ENCODE measurements around the gene OTUD3. TPM values are rescaled to one million over a fixed set of nuclear protein-coding genes. Genes with fewer than 3 reads are reported as not detected.
"Not testable (repeated sequence)": the region's sequence is repeated elsewhere in the genome, so short reads cannot be mapped to it uniquely, and the experiment has no call there.

The OTUD3 gene
- polyA plus RNA-seq, 1 of the 3 experiments (the other 2 are of a cell fraction) = 2.6 TPM

GRCh38 chr1:19866029-19866428, 16.2 kb upstream of the OTUD3 start:
- Histone ChIP-seq H4K20me1 (ENCODE audit: insufficient read depth) (no peaks in the 10 kb centered on the region), H3K9ac (no peak overlapping the region), H3K9me2 (no peaks in the 10 kb centered on the region), H3K4me1 (ENCODE audit: control insufficient read depth in 1 of 2, insufficient read depth in 2 of 2, low read depth in 1 of 2, low read length in 1 of 2) (no peaks in the 10 kb centered on the region; a peak in 2 of 4 replicates), H3K4me3 (ENCODE audit: low read depth in 2 of 2, low read length in 1 of 2) (no peak overlapping the region), H3F3A (replicated peaks; ENCODE audit: insufficient read depth) (no peaks in the 10 kb centered on the region), H3K9me3 (no peaks in the 10 kb centered on the region), H2AFZ (ENCODE audit: low read depth) (no peak overlapping the region), H3K27me3 (ENCODE audit: insufficient read depth) (no peaks in the 10 kb centered on the region), H3K27ac (ENCODE audit: low read depth in 2 of 2, low read length in 1 of 2) (no peak overlapping the region), H3K36me3 (replicated peaks in 1 of 2; ENCODE audit: control insufficient read depth in 1 of 2, insufficient read depth in 2 of 2, low read length in 1 of 2) (no peaks in the 10 kb centered on the region), H3K4me2 (no peak overlapping the region), H3K79me2 (ENCODE audit: insufficient read depth) (no peaks in the 10 kb centered on the region)
- POLR2A ChIA-PET = no interaction called here
- CTCF ChIA-PET = interaction anchor here (0.8 kb wide), 1 partner anchor 11 kb away, joined by 3 read pairs; no protein-coding TSS in a partner anchor
- no peak for DNase-seq
- TF ChIP-seq, protein P1, sequence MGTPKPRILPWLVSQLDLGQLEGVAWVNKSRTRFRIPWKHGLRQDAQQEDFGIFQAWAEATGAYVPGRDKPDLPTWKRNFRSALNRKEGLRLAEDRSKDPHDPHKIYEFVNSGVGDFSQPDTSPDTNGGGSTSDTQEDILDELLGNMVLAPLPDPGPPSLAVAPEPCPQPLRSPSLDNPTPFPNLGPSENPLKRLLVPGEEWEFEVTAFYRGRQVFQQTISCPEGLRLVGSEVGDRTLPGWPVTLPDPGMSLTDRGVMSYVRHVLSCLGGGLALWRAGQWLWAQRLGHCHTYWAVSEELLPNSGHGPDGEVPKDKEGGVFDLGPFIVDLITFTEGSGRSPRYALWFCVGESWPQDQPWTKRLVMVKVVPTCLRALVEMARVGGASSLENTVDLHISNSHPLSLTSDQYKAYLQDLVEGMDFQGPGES (IDR thresholded peaks at IDR 0.05; ENCODE audit: low read depth, low read length) = no peak
- WGBS (ENCODE audit: low lambda C conversion rate) = 0% methylated on average over 1 of the region's 1 CpG

DNA sequence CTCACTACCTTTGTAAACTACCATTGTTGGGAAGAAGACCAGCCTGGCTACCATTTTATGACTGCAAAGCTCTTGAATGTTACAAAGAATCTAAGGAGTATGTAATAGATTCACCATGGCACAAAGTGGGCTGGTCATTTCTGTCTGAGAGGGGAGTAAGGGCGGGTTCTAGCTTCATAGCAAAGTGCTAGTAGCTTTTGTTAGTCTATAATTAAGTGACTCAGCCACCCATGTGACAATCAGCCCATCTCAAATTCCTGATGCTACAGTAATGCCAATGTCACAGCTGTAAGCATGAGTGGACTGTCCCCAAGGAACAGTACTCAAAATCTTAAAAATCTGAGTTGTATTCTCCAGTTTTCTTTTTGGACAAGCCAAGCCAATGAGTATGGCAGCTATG, 15.4 kb upstream of the OTUD3 start:
- Histone ChIP-seq H3F3A (replicated peaks; ENCODE audit: insufficient read depth) (no peaks in the 10 kb centered on the region), H3K79me2 (ENCODE audit: insufficient read depth) (no peaks in the 10 kb centered on the region), H3K36me3 (replicated peaks in 1 of 2; ENCODE audit: control insufficient read depth in 1 of 2, insufficient read depth in 2 of 2, low read length in 1 of 2) (no peaks in the 10 kb centered on the region), H3K9ac (no peak overlapping the region), H3K9me3 (no peaks in the 10 kb centered on the region), H3K9me2 (no peaks in the 10 kb centered on the region), H3K27me3 (ENCODE audit: insufficient read depth) (no peaks in the 10 kb centered on the region), H3K4me2 (no peak overlapping the region), H3K27ac (ENCODE audit: low read depth in 2 of 2, low read length in 1 of 2) (no peak overlapping the region), H3K4me1 (ENCODE audit: control insufficient read depth in 1 of 2, insufficient read depth in 2 of 2, low read depth in 1 of 2, low read length in 1 of 2) (no peaks in the 10 kb centered on the region; a peak in 1 of 4 replicates), H4K20me1 (ENCODE audit: insufficient read depth) (no peaks in the 10 kb centered on the region), H2AFZ (ENCODE audit: low read depth) (no peak overlapping the region), H3K4me3 (ENCODE audit: low read depth in 2 of 2, low read length in 1 of 2) (no peak overlapping the region)
- no peak for DNase-seq
- POLR2A ChIA-PET = no interaction called here
- TF ChIP-seq POLR2AphosphoS5 (IDR thresholded peaks at IDR 0.05; ENCODE audit: low read depth, low read length) (no peak), RXRA (IDR thresholded peaks at IDR 0.05; ENCODE audit: borderline replicate concordance, low read depth) (no peak), FOXJ3 (CRISPR knock-in tag; IDR thresholded peaks at IDR 0.05) (no peak), EZH2phosphoT487 (IDR thresholded peaks at IDR 0.05; ENCODE audit: borderline replicate concordance, low read depth) (no peak), TAF1 (IDR thresholded peaks at IDR 0.05; ENCODE audit: borderline replicate concordance, low read depth, low read length) (no peak), YY1 (IDR thresholded peaks at IDR 0.05; ENCODE audit: low read depth) (no peak), USF2 (IDR thresholded peaks at IDR 0.05; ENCODE audit: borderline replicate concordance, low read depth, low read length) (no peak), TCF12 (IDR thresholded peaks at IDR 0.05) (no peak), RAD21 (IDR thresholded peaks at IDR 0.05; ENCODE audit: low read length) (no peak)
- TF ChIP-seq, protein P2, sequence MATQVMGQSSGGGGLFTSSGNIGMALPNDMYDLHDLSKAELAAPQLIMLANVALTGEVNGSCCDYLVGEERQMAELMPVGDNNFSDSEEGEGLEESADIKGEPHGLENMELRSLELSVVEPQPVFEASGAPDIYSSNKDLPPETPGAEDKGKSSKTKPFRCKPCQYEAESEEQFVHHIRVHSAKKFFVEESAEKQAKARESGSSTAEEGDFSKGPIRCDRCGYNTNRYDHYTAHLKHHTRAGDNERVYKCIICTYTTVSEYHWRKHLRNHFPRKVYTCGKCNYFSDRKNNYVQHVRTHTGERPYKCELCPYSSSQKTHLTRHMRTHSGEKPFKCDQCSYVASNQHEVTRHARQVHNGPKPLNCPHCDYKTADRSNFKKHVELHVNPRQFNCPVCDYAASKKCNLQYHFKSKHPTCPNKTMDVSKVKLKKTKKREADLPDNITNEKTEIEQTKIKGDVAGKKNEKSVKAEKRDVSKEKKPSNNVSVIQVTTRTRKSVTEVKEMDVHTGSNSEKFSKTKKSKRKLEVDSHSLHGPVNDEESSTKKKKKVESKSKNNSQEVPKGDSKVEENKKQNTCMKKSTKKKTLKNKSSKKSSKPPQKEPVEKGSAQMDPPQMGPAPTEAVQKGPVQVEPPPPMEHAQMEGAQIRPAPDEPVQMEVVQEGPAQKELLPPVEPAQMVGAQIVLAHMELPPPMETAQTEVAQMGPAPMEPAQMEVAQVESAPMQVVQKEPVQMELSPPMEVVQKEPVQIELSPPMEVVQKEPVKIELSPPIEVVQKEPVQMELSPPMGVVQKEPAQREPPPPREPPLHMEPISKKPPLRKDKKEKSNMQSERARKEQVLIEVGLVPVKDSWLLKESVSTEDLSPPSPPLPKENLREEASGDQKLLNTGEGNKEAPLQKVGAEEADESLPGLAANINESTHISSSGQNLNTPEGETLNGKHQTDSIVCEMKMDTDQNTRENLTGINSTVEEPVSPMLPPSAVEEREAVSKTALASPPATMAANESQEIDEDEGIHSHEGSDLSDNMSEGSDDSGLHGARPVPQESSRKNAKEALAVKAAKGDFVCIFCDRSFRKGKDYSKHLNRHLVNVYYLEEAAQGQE (IDR thresholded peaks at IDR 0.05; ENCODE audit: low read depth, low read length) = no peak
- TF ChIP-seq, protein P3, sequence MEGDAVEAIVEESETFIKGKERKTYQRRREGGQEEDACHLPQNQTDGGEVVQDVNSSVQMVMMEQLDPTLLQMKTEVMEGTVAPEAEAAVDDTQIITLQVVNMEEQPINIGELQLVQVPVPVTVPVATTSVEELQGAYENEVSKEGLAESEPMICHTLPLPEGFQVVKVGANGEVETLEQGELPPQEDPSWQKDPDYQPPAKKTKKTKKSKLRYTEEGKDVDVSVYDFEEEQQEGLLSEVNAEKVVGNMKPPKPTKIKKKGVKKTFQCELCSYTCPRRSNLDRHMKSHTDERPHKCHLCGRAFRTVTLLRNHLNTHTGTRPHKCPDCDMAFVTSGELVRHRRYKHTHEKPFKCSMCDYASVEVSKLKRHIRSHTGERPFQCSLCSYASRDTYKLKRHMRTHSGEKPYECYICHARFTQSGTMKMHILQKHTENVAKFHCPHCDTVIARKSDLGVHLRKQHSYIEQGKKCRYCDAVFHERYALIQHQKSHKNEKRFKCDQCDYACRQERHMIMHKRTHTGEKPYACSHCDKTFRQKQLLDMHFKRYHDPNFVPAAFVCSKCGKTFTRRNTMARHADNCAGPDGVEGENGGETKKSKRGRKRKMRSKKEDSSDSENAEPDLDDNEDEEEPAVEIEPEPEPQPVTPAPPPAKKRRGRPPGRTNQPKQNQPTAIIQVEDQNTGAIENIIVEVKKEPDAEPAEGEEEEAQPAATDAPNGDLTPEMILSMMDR (IDR thresholded peaks at IDR 0.05) = no peak
- TF ChIP-seq, protein P1 (IDR thresholded peaks at IDR 0.05; ENCODE audit: low read depth, low read length) = no peak
- CTCF ChIA-PET = interaction anchor here (1.4 kb wide), 1 partner anchor 205 kb away, joined by 4 read pairs; no protein-coding TSS in a partner anchor
- 42% methylated on average over 1 of the region's 1 CpG for WGBS (ENCODE audit: low lambda C conversion rate)

DNA sequence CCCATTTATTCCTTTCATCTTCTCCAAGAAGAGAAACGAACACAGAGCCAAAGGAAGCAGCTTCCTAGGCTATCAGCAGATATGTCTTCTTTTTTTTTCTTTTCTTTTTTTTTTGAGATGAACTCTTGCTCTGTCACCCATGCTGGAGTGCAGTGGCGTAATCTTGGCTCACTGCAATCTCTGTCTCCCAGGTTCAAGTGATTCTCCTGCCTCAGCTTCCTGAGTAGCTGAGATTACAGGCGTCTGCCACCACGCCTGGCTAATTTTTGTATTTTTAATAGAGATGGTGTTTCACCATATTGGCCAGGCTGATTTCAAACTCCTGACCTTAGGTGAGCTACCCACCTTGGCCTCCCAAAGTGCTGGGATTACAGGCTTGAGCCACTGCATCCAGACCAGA, 13.6 kb upstream of the OTUD3 start:
- H3K9me3 ChIP-seq; H3K27ac ChIP-seq (ENCODE audit: low read depth in 2 of 2, low read length in 1 of 2); H3K9me2 ChIP-seq; H3K36me3 ChIP-seq (replicated peaks in 1 of 2; ENCODE audit: control insufficient read depth in 1 of 2, insufficient read depth in 2 of 2, low read length in 1 of 2); H3K4me1 ChIP-seq (ENCODE audit: control insufficient read depth in 1 of 2, insufficient read depth in 2 of 2, low read depth in 1 of 2, low read length in 1 of 2); H3K9ac ChIP-seq; DNase-seq; H2AFZ ChIP-seq (ENCODE audit: low read depth); H3K4me3 ChIP-seq (ENCODE audit: low read depth in 2 of 2, low read length in 1 of 2); H3K27me3 ChIP-seq (ENCODE audit: insufficient read depth); POLR2A ChIA-PET; H4K20me1 ChIP-seq (ENCODE audit: insufficient read depth); H3K4me2 ChIP-seq; H3K79me2 ChIP-seq (ENCODE audit: insufficient read depth); H3F3A ChIP-seq (replicated peaks; ENCODE audit: insufficient read depth): not testable (repeated sequence)
- 58% methylated on average over 4 of the region's 4 CpGs for WGBS (ENCODE audit: low lambda C conversion rate)
- CTCF ChIA-PET = interaction anchor here (1.8 to 3.1 kb wide), 2 partner anchors 8 to 14 kb away, joined by 4 to 19 read pairs; partner anchors contain the start of gene OTUD3

Measured in SK-N-SH (cell line).